Breast epithelium (tissue), 4 donors: ENCODE data around the gene MXRA5. TPM values are rescaled to one million over a fixed set of nuclear protein-coding genes. Genes with fewer than 3 reads are reported as not detected.
"Not testable (repeated sequence)": the region's sequence is repeated elsewhere in the genome, so short reads cannot be mapped to it uniquely, and the experiment has no call there.

ENCODE experiments used
- DNase-seq, 2 donors: peaks; one replicate each; pipeline ENCODE4 v3.0.0-alpha.2; 2019; ENCODE audit warnings: low spot score in 2 of 2
- H3K27ac ChIP-seq, 2 donors: fragments of 200-600 bp; sonication (generic) in 1 of 2; one replicate each; pipeline ENCODE4 v1.5.1; 2016 to 2019; ENCODE audit warnings: mild to moderate bottlenecking in 1 of 2
- H3K27me3 ChIP-seq, 2 donors: fragments of 200-600 bp; sonication (generic) in 1 of 2; one replicate each; pipeline versions ENCODE4 v1.5.1 to v1.6.0; 2017 to 2019; ENCODE audit warnings: control low read depth in 1 of 2, mild to moderate bottlenecking in 1 of 2
- H3K36me3 ChIP-seq: fragments of 200-600 bp; one replicate; pipeline ENCODE4 v1.5.1; 2019
- H3K4me1 ChIP-seq, 2 donors: fragments of 200-600 bp; sonication (generic); one replicate each; pipeline ENCODE4 v1.5.1; 2016 to 2019; ENCODE audit warnings: control low read depth in 1 of 2
- H3K4me3 ChIP-seq, 3 donors: fragments of 200-600 bp; sonication (generic); 1 replicate in 2 of 3; 2 replicates in 1 of 3; pipeline ENCODE4 v1.5.1; 2016 to 2019; ENCODE audit warnings: mild to moderate bottlenecking in 3 of 3, moderate library complexity in 2 of 3
- H3K9me3 ChIP-seq, 2 donors: fragments of 200-600 bp; sonication (generic) in 1 of 2; one replicate each; pipeline ENCODE4 v1.5.1; 2016 to 2019; ENCODE audit warnings: control low read depth in 1 of 2
- POLR2A ChIP-seq: fragments of 450-650 bp; IDR thresholded peaks from one replicate; pipeline ENCODE4 v1.6.1; 2016; ENCODE audit warnings: antibody characterized with exemption, mild to moderate bottlenecking, moderate library complexity
- POLR2AphosphoS5 ChIP-seq, 3 donors: sonication (generic); formaldehyde crosslinking; IDR thresholded peaks; one replicate each; pipeline ENCODE4 v1.6.1; 2017; ENCODE audit warnings: antibody characterized with exemption in 3 of 3
- intact Hi-C: fragments of 100-400 bp; cut with DNase I; formaldehyde crosslinking; loops from one replicate; pipeline ENCODE4 v1.15.1; 2023; ENCODE audit warnings: low total_unique reads
- total RNA-seq, 3 donors: library from RNA; depleted of rRNA; stranded (reverse); fragments of >200 nt; gene quantifications; one replicate each; pipeline ENCODE4 v1.1.0, GENCODE V29; 2016
- TF ChIP-seq, protein P1 (sequence below), 3 donors: fragments of 450-650 bp; IDR thresholded peaks; one replicate each; pipeline ENCODE4 v1.5.1; 2016 to 2017; ENCODE audit warnings: antibody characterized with exemption in 3 of 3, mild to moderate bottlenecking in 3 of 3, moderate library complexity in 3 of 3

MXRA5 gene
- total RNA-seq, 3 donors from 2014 or later: 2.1 to 6.6 (median 2.9) TPM

DNA sequence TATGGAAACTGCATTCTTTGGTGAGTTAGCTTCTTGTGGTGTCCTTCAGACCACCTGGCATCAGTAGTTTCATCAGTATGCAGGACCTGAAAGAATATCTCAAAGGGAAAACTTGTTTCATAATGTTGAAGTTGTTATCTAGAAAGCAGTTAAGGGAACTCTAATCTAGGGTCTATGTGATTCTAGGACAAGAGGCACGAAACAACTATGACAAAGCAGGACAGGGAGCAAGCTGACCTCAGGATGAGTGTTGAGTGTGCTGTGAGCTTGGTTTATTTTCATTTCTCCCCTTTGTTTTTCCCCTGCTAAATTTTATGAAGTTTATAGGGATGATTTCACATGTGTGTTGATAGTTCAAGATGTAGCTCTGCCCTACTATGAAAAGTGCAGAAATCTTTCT lies 65.7 kb downstream of the MXRA5 start:
- H3K4me1 ChIP-seq: no peaks in the 10 kb centered on the region
- no peak overlapping the region for H3K4me3 ChIP-seq
- peaks cover 6 to 14% of the 10 kb centered on the region in 2 donors for H3K9me3 ChIP-seq
- no peak overlapping the region for H3K27ac ChIP-seq
- intact Hi-C loops: no loop called here
- DNase-seq: no peak
- H3K36me3 ChIP-seq: no peaks in the 10 kb centered on the region
- TF ChIP-seq, protein P1, sequence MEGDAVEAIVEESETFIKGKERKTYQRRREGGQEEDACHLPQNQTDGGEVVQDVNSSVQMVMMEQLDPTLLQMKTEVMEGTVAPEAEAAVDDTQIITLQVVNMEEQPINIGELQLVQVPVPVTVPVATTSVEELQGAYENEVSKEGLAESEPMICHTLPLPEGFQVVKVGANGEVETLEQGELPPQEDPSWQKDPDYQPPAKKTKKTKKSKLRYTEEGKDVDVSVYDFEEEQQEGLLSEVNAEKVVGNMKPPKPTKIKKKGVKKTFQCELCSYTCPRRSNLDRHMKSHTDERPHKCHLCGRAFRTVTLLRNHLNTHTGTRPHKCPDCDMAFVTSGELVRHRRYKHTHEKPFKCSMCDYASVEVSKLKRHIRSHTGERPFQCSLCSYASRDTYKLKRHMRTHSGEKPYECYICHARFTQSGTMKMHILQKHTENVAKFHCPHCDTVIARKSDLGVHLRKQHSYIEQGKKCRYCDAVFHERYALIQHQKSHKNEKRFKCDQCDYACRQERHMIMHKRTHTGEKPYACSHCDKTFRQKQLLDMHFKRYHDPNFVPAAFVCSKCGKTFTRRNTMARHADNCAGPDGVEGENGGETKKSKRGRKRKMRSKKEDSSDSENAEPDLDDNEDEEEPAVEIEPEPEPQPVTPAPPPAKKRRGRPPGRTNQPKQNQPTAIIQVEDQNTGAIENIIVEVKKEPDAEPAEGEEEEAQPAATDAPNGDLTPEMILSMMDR (IDR thresholded peaks at IDR 0.05): no peak
- TF ChIP-seq POLR2AphosphoS5 (IDR thresholded peaks at IDR 0.05) (no peak), POLR2A (no peak)
- no peaks in the 10 kb centered on the region for H3K27me3 ChIP-seq

DNA sequence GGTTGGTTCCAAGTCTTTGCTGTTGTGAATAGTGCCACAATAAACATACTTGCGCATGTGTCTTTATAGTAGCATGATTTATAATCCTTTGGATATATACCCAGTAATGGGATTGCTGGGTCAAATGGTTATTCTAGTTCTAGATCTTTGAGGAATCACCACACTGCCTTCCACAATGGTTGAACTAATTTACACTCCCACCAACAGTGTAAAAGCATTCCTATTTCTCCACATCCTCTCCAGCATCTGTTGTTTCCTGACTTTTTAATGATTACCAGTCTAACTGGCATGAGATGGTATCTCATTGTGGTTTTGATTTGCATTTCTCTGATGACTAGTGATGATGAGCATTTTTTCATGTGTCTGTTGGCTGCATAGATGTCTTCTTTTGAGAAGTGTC lies 72.8 kb downstream of the MXRA5 start:
- H3K27ac ChIP-seq, H3K4me3 ChIP-seq, H3K9me3 ChIP-seq, DNase-seq, intact Hi-C loops, H3K27me3 ChIP-seq, H3K4me1 ChIP-seq, H3K36me3 ChIP-seq: not testable (repeated sequence)

DNA sequence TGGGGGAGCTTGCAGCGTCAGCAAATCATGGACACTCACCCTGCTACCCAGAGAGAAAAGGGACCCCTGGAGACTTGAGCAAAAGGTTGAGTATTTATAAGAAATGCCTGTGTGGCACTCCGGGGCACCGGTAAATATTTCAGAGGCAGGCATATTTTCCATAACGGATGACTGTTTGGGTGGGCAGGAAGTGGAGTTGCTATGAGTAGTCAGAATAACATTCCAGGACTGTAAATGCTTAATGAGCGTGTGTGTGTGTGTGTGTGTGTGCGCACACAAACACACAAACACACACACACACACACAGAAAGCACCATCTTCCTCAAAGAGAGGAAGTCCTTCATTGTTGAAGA lies 74.6 kb downstream of the MXRA5 start:
- no peaks in the 10 kb centered on the region for H3K27me3 ChIP-seq
- TF ChIP-seq POLR2AphosphoS5 (IDR thresholded peaks at IDR 0.05) (no peak), POLR2A (no peak)
- TF ChIP-seq, protein P1 (IDR thresholded peaks at IDR 0.05): no peak
- no peaks in the 10 kb centered on the region for H3K36me3 ChIP-seq
- no peaks in the 10 kb centered on the region for H3K4me1 ChIP-seq
- no peak overlapping the region for H3K27ac ChIP-seq
- intact Hi-C loops: no loop called here
- no peak for DNase-seq
- peak overlapping the region in 2 of 3 donors; percentile 15 to 33 for H3K4me3 ChIP-seq
- peaks cover 4 to 9% of the 10 kb centered on the region in 2 donors for H3K9me3 ChIP-seq

DNA sequence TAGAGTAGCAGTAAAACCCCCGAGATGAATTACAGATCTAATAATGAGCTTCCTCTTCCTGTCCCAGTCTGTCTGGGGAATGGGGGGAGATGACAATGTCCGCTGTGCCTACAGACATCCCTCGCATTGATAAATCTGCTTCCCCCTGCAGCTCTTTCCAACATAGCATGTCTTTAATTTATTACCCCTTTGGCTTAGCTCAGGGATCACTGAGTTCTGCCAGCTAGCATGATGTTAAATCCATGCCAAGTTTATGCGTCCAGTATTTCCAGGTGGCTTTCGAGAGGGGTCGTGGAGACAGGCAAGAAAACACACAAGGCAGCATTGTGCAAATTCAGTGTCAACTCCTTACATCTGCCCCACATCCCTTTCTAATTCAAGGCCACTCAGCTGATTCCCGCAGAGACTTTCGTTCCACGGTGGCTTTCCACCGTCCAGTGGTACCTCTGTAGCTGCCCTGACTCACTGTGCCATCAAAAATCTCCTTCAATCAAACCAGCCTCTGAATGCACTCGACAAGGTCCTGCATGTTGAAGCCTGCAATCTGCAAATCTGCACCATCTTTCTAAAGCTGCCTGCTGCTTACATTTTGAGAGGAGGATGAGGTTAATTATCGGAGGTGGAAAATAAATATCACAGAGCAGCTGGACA lies 75.1 kb downstream of the MXRA5 start:
- TF ChIP-seq POLR2AphosphoS5 (IDR thresholded peaks at IDR 0.05): no peak
- TF ChIP-seq, protein P1 (IDR thresholded peaks at IDR 0.05): no peak
- no peak for TF ChIP-seq POLR2A
- Histone ChIP-seq H3K36me3 (no peaks in the 10 kb centered on the region), H3K9me3 (peaks cover 4 to 9% of the 10 kb centered on the region in 2 donors), H3K4me3 (peak overlapping the region in 2 of 3 donors; percentile 15 to 33), H3K27me3 (no peaks in the 10 kb centered on the region), H3K27ac (peak overlapping the region in 1 of 2 donors; percentile 25), H3K4me1 (no peaks in the 10 kb centered on the region)
- intact Hi-C loops: no loop called here
- DNase-seq: no peak

DNA sequence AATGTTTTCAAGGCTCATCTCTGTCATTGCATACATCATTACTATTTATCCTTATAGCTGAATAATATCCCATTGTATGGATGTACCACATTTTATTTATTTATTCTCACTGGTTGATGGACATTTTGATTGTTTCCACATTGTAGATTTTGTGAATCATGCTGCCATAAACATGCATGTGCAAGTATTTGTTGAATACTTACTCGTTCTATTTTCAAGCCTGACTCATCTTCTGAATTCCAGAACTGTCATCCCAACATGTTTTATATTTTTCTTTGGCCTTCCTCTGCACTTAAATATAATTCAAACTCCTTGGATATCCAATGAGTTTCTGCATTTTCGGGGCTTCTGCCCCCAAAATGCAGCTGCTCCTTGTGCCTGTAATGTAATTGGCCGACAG lies 77.6 kb downstream of the MXRA5 start:
- TF ChIP-seq POLR2AphosphoS5 (IDR thresholded peaks at IDR 0.05): no peak
- no peak for TF ChIP-seq POLR2A
- TF ChIP-seq, protein P1 (IDR thresholded peaks at IDR 0.05): no peak
- Histone ChIP-seq H3K4me3 (no peak overlapping the region), H3K9me3 (peaks cover under 1 to 4% of the 10 kb centered on the region in 2 donors), H3K27me3 (no peaks in the 10 kb centered on the region), H3K4me1 (no peaks in the 10 kb centered on the region), H3K27ac (no peak overlapping the region), H3K36me3 (no peaks in the 10 kb centered on the region)
- DNase-seq: no peak
- intact Hi-C loops: no loop called here
